ENCODE measurements around the gene NEURL1.
A peak's percentile ranks its signal among the peaks of the same experiment; 100 is the strongest.

The NEURL1 gene

GRCh38 chr10:103547391-103547946 lies 54.0 kb downstream of the NEURL1 start:
- no peak for DNase-seq
- TF ChIP-seq POLR2A (IDR thresholded peaks at IDR 0.05; ENCODE audit: low read length) = no peak
- TF ChIP-seq GATA1 (IDR thresholded peaks at IDR 0.05; ENCODE audit: low read depth, low read length) = no peak

GRCh38 chr10:103548006-103548405 lies 54.5 kb downstream of the NEURL1 start:
- TF ChIP-seq POLR2A (IDR thresholded peaks at IDR 0.05; ENCODE audit: low read length) (no peak), GATA1 (IDR thresholded peaks at IDR 0.05; ENCODE audit: low read depth, low read length) (no peak)

GRCh38 chr10:103548581-103549348 lies 55.3 kb downstream of the NEURL1 start:
- no peak for DNase-seq
- TF ChIP-seq GATA1 (IDR thresholded peaks at IDR 0.05; ENCODE audit: low read depth, low read length) = no peak
- no peak for TF ChIP-seq POLR2A (IDR thresholded peaks at IDR 0.05; ENCODE audit: low read length)

More at GRCh38 chr10:103548006-103548405, 54.5 kb downstream of the NEURL1 start:
- DNase-seq = no peak

GRCh38 chr10:103549349-103549685 lies 55.8 kb downstream of the NEURL1 start:
- TF ChIP-seq POLR2A (IDR thresholded peaks at IDR 0.05; ENCODE audit: low read length) (no peak), GATA1 (IDR thresholded peaks at IDR 0.05; ENCODE audit: low read depth, low read length) (no peak)
- DNase-seq = no peak

GRCh38 chr10:103550229-103550628 lies 56.7 kb downstream of the NEURL1 start:
- no peak for TF ChIP-seq GATA1 (IDR thresholded peaks at IDR 0.05; ENCODE audit: low read depth, low read length)
- no peak for DNase-seq

GRCh38 chr10:103551619-103552602 lies 58.4 kb downstream of the NEURL1 start:
- TF ChIP-seq GATA1 (IDR thresholded peaks at IDR 0.05; ENCODE audit: low read depth, low read length) (no peak), POLR2A (IDR thresholded peaks at IDR 0.05; ENCODE audit: low read length) (no peak)
- DNase-seq = no peak

GRCh38 chr10:103552856-103553742 lies 59.6 kb downstream of the NEURL1 start:
- no peak for DNase-seq
- TF ChIP-seq POLR2A (IDR thresholded peaks at IDR 0.05; ENCODE audit: low read length) = no peak

- no peak for TF ChIP-seq GATA1 (IDR thresholded peaks at IDR 0.05; ENCODE audit: low read depth, low read length)
- DNase-seq = no peak
Observed at GRCh38 chr10:103553743-103554487, 60.4 kb downstream of the NEURL1 start.

GRCh38 chr10:103554488-103555324 lies 61.2 kb downstream of the NEURL1 start:
- DNase-seq = peak; percentile 15 to 26
- TF ChIP-seq GATA1 (IDR thresholded peaks at IDR 0.05; ENCODE audit: low read depth, low read length) = no peak
- no peak for TF ChIP-seq POLR2A (IDR thresholded peaks at IDR 0.05; ENCODE audit: low read length)

- TF ChIP-seq POLR2A (IDR thresholded peaks at IDR 0.05; ENCODE audit: low read length) (no peak), GATA1 (IDR thresholded peaks at IDR 0.05; ENCODE audit: low read depth, low read length) (no peak)
- DNase-seq = no peak
Observed at GRCh38 chr10:103555325-103555649, 61.8 kb downstream of the NEURL1 start.

- no peak for TF ChIP-seq POLR2A (IDR thresholded peaks at IDR 0.05; ENCODE audit: low read length)
- no peak for TF ChIP-seq GATA1 (IDR thresholded peaks at IDR 0.05; ENCODE audit: low read depth, low read length)
- DNase-seq = no peak
Observed at GRCh38 chr10:103555712-103556111, 62.2 kb downstream of the NEURL1 start.

- TF ChIP-seq POLR2A (IDR thresholded peaks at IDR 0.05; ENCODE audit: low read length) (no peak), GATA1 (IDR thresholded peaks at IDR 0.05; ENCODE audit: low read depth, low read length) (no peak)
- no peak for DNase-seq
Observed at GRCh38 chr10:103556383-103557007, 63.0 kb downstream of the NEURL1 start.

Measured in erythroblast (primary cell).